ENCODE data around the gene FANCG. TPM values are rescaled to one million over a fixed set of nuclear protein-coding genes. Genes with fewer than 3 reads are reported as not detected.
A peak's percentile ranks its signal among the peaks of the same experiment; 100 is the strongest.

Gene FANCG
- total and polyA plus RNA-seq, 2 of the 8 experiments (the other 6 are each of a cell fraction or from before 2014, with no cell fraction given), result 66.6 to 87.1 TPM

- FAIRE-seq (peak; percentile 68), DNase-seq (ENCODE audit: low read depth in 1 of 2, low spot score in 2 of 2) (peak; percentile 83 to 87)
- H3K4ac ChIP-seq (replicated peaks; ENCODE audit: insufficient read length, low read depth, low read length), result no peak overlapping the region
- H3K4me1 ChIP-seq (replicated peaks in 1 of 4; ENCODE audit: control insufficient read depth in 3 of 4, insufficient read depth in 4 of 4, low read length in 3 of 4), result peaks cover 4 to 19% (median 10%) of the 10 kb centered on the region in 4 experiments; a peak in 6 of 7 replicates
- H4K8ac ChIP-seq (ENCODE audit: extremely low read depth, insufficient read depth, low read length), result 0 out of 2 replicates have a peak overlapping the region, but pooled peaks have one; percentile 7
- no peak overlapping the region; the same call in 1 of the 2 replicates for H3K18ac ChIP-seq (ENCODE audit: extremely low read depth, low read length)
- H2BK20ac ChIP-seq (ENCODE audit: low read length), result no peak overlapping the region
- no peaks in the 10 kb centered on the region for H3K36me3 ChIP-seq (ENCODE audit: control insufficient read depth in 2 of 4, insufficient read depth in 4 of 4, low read length in 3 of 4)
- H3K56ac ChIP-seq (replicated peaks; ENCODE audit: insufficient read length, low read depth, low read length), result no peak overlapping the region
- POLR2A ChIA-PET (ENCODE audit: partially characterized antibody), result interaction anchor here (0.6 to 2.7 kb wide), 4 partner anchors 14 to 142 kb away, joined by 3 to 8 read pairs (median 4); partner anchors contain the start of genes STOML2 and UNC13B
- no peak overlapping the region for H2BK15ac ChIP-seq (ENCODE audit: low read length)
- no peak overlapping the region for H2BK12ac ChIP-seq (ENCODE audit: low read depth, low read length)
- H3K23ac ChIP-seq (ENCODE audit: insufficient read length), result no peak overlapping the region
- peak overlapping the region; percentile 23; the same call in 1 of the 2 replicates for H2AFZ ChIP-seq (ENCODE audit: low read length)
- H3K79me2 ChIP-seq (ENCODE audit: control insufficient read depth in 1 of 2, insufficient read depth in 2 of 2, low read length in 2 of 2), result no peaks in the 10 kb centered on the region
- no peak overlapping the region for H3K27ac ChIP-seq (ENCODE audit: low read depth, low read length)
- no peak overlapping the region for H4K91ac ChIP-seq (replicated peaks; ENCODE audit: insufficient read length, low read length)
- CTCF ChIA-PET (ENCODE audit: partially characterized antibody), result interaction anchor here (0.6 to 5.5 kb wide), 35 partner anchors 9 to 652 kb away, joined by 3 to 26 read pairs (median 4); no protein-coding TSS in a partner anchor
- H3K4me2 ChIP-seq (ENCODE audit: insufficient read depth in 1 of 2, low read depth in 2 of 2, low read length in 2 of 2), result peak overlapping the region; percentile 53 to 99
- no peak overlapping the region for H2BK120ac ChIP-seq (replicated peaks; ENCODE audit: low read depth, low read length)
- no peaks in the 10 kb centered on the region for H3K27me3 ChIP-seq (replicated peaks in 1 of 4; ENCODE audit: control insufficient read depth in 3 of 4, extremely low read depth in 1 of 4, insufficient read depth in 3 of 4, low read length in 3 of 4)
- H4K20me1 ChIP-seq (replicated peaks in 1 of 2; ENCODE audit: control insufficient read depth in 1 of 2, insufficient read depth in 2 of 2, low read length in 2 of 2), result no peaks in the 10 kb centered on the region
- H3K14ac ChIP-seq (ENCODE audit: insufficient read length), result no peak overlapping the region
- H4K5ac ChIP-seq (ENCODE audit: insufficient read length, low read depth, low read length), result no peak overlapping the region
- no peak overlapping the region for H2AK5ac ChIP-seq (ENCODE audit: low read depth, low read length)
- 0 out of 2 replicates have a peak overlapping the region, but pooled peaks have one; percentile 10 for H2BK5ac ChIP-seq (ENCODE audit: low read depth, low read length)
- H3K9ac ChIP-seq (replicated peaks in 1 of 4; ENCODE audit: extremely low read depth in 1 of 4, low read depth in 3 of 4, low read length in 3 of 4), result peak overlapping the region in 2 of 4 experiments; percentile 34 to 54; a peak in 5 of 7 replicates
- no peaks in the 10 kb centered on the region for H3K79me1 ChIP-seq (ENCODE audit: low read depth, low read length)
- no peaks in the 10 kb centered on the region for H3K9me3 ChIP-seq (ENCODE audit: insufficient read depth in 2 of 2, low read depth in 1 of 2, low read length in 1 of 2)
- H3K4me3 ChIP-seq (ENCODE audit: extremely low read depth in 1 of 4, insufficient read depth in 2 of 4, low read depth in 3 of 4, low read length in 4 of 4), result peak overlapping the region; percentile 49 to 79 (median 65); a peak in 7 of 8 replicates
- H3K23me2 ChIP-seq (ENCODE audit: low read depth, low read length), result peaks cover 18% of the 10 kb centered on the region
- 14% methylated on average over 30 of the region's 30 CpGs; no CpG with 5 or more reads in 1 of the 2 experiments for WGBS, 2 experiments (ENCODE audit: extremely low coverage in 1 of 2, insufficient coverage in 1 of 2, insufficient read length in 1 of 2, insufficient replicate concordance in 2 of 2, low coverage in 1 of 2, low lambda C conversion rate in 2 of 2, missing lambda C conversion rate in 1 of 2)
- TF ChIP-seq RFX5 (IDR thresholded peaks at IDR 0.05; ENCODE audit: borderline replicate concordance, low read depth, low read length) (no peak), SUZ12 (IDR thresholded peaks at IDR 0.05; ENCODE audit: low read length) (no peak), RXRA (IDR thresholded peaks at IDR 0.05; ENCODE audit: insufficient read depth, low read depth, low read length) (no peak), HDAC6 (IDR thresholded peaks at IDR 0.05; ENCODE audit: low read depth, low read length) (no peak), RBBP5 (IDR thresholded peaks at IDR 0.05; ENCODE audit: borderline replicate concordance, low read depth, low read length) (no peak), EP300 (IDR thresholded peaks at IDR 0.05; ENCODE audit: borderline replicate concordance in 1 of 2, low read depth in 2 of 2, low read length in 2 of 2) (no peak), SP2 (IDR thresholded peaks at IDR 0.05; ENCODE audit: low read length) (no peak), CBX8 (IDR thresholded peaks at IDR 0.05; ENCODE audit: borderline replicate concordance, low read depth, low read length) (no peak), ATF3 (IDR thresholded peaks at IDR 0.05; ENCODE audit: insufficient read depth, low read depth, low read length) (no peak), GTF2F1 (IDR thresholded peaks at IDR 0.05; ENCODE audit: borderline replicate concordance, low read depth, low read length) (no peak), KDM5A (IDR thresholded peaks at IDR 0.05; ENCODE audit: low read length) (peak; percentile 62)
These were observed 37.3 kb upstream of the FANCG start for GRCh38 chr9:35116898-35117551.

Measured in H1 (cell line).